ENCODE data around the gene MALSU1.
"Not testable (repeated sequence)": the region's sequence is repeated elsewhere in the genome, so short reads cannot be mapped to it uniquely, and the experiment has no call there.

MALSU1 gene

DNA sequence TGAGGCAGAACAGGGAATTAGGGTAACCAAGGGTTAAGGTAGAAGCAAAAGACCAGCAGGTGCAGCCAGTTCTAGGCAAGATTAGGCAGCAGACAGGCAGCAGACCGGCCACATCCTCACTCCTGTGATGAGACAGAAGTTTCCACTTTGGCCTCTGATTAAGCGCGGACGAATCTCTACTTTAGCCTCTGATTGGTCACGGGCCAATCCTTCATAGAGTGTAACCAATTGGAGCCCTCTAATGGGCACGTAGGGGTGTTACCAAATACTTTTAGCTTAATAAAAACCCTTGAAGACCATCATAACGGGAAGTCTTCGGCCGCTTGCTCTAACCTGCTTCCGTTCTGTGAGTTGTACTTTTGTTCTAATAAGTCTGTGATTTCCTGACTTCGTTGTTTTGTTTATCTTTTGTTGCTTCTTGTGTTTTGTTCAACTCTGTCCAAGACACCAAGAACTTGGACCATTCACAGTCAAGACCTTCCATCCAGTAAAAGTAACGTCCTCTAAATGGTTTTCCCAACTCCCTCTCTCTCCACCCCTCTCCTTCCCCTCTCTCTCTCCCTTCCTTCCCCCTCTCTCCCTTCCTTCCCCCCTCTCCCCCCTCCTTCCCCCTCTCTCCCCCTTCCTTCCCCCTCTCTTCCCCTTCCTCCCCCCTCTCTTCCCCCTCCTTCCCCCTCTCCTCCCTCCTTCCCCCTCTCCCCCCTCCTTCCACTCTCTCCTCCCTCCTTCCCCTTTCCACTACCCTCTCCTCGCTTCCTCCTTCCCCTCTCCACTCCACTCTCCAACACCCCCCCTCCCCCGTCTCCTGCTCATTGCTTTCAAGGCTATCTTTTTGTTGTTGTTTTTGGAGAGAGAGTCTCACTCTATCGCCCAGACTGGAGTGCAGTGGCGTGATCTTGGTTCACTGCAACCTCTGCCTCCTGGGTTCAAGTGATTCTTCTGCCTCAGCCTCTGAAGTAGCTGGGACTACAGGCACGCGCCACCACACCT, 13.2 kb upstream of the MALSU1 start:
- no peak for DNase-seq (ENCODE audit: low spot score)
- FAIRE-seq = no peak

GRCh38 chr7:23287612-23288011, 11.5 kb upstream of the MALSU1 start:
- DNase-seq (ENCODE audit: low spot score) = no peak
- FAIRE-seq = no peak

GRCh38 chr7:23290993-23291392, 8.1 kb upstream of the MALSU1 start:
- DNase-seq (ENCODE audit: low spot score) (no peak), FAIRE-seq (no peak)

DNA sequence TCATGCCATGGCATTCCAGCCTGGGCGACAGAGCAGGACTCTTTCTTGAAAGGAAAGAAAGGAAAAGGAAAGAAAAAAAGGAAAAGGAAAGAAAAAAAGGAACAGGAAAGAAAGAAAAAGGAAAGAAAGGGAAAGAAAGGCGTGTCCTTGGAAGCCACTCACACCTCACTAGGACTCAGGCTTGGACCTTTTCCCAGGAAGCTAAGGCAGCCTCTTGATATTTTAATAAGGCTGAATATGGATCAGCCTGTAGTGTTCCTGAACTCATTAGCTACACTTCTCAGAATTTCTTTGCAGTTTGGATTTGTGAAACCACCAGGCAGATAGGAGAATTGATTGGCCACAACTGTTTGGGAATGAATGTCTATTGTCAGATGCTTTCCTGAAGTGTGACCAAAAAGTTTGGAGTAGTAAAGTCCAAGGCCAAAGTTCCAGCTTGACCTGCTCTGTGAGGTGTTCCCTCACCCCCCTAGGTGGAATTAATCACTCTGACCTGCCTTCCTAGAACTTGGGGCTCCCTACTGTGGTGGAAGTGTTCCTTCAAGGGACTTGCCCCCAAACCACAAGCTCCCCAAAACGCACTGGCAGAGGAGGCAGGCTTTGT, 7.1 kb upstream of the MALSU1 start:
- no peak for DNase-seq (ENCODE audit: low spot score)
- no peak for FAIRE-seq

- DNase-seq (ENCODE audit: low spot score) (no peak), FAIRE-seq (no peak)
Observed at GRCh38 chr7:23292623-23293022, 6.5 kb upstream of the MALSU1 start.

GRCh38 chr7:23293500-23294073, 5.6 kb upstream of the MALSU1 start:
- no peak for DNase-seq (ENCODE audit: low spot score)

DNA sequence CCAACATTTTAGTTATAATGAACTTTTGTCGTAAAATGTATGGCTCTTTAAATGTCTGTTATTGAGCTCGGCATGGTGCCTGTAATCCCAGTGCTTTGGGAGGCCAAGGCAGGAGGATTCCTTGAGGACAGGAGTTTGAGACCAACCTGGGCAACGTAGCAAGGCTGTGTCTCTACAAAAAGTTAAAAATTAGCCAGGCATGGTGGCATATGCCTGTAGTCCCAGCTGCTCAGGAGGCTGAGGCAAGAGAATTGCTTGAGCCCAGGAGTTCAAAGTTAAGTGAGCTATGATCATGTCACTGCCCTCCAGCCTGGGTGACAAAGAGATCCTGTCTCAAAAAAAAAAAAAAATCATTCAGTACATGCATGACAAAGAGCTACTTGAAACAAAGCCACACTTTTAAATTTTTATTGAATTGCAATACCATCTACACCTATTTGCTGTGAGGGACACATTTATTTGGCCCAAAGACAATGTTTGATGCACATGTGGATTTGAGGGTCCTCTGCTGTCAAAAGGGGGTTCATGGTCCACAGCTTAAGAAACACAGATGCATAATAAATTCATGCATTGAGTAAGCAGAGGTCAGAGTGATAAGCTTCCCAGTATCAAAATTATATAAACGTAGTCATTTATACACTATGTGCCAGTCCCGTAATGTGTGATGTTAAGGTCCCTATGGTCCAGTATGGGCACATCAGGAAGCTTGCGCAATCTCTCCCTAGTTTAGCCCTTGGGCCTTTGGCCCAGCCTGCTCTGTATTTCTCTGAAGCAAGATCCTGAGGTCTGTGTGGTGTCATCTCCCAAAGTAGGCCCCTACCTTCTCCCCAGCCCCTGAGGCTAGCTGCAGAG, 4.4 kb upstream of the MALSU1 start:
- DNase-seq (ENCODE audit: low spot score) (no peak), FAIRE-seq (no peak)

More at GRCh38 chr7:23293500-23294073, 5.6 kb upstream of the MALSU1 start:
- FAIRE-seq = no peak

DNA sequence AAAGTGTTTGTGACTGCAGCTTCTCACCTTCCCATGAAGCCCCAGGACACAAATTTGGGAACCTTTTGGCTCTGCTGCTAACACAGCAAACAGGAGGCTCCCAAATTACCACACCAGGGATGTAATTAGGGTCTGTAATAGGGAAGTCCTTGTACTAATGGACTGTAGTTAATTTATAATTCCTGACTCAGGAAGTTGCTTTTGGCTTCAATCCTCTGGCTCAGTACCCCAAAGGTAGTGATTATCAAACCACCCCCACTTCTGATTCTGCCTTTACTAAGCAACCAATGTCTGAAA, 3.8 kb upstream of the MALSU1 start:
- DNase-seq (ENCODE audit: low spot score) (no peak), FAIRE-seq (no peak)

DNA sequence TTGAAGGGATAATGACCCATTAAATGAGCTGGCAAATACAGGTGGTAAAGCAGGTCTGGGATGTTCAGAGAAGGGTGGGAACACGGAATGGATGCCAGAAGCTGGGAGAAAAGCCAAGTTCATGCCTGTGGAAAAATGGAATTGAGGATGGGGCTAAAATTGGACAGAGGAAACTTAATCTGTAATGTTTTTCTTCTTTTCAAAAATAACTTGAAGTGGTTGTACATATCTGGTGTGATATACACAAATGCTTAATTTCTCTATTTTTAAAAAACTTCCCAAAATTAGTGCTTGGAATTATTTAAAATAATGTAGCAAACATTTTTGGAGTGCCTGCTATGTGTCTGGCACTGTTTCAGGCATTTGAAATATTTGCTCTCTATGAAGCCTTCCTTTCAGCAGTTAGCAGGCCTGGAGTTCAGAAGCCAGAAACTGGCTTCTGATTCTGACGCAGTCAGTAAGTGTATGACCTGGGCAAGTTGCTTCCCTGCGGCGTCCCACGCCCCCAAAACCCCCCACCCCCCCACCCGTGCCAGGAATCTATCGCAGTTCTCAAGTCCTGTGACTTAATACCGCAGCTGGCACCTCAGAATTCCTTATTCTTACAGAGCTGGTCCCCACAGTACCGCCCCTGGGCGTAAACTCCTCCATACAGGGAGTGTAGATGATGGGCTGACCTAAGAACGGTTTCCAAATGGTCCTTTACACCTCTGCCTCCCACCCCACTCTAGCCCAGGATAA, 828 bp upstream of the MALSU1 start:
- DNase-seq (ENCODE audit: low spot score) = peak; percentile 54

DNA sequence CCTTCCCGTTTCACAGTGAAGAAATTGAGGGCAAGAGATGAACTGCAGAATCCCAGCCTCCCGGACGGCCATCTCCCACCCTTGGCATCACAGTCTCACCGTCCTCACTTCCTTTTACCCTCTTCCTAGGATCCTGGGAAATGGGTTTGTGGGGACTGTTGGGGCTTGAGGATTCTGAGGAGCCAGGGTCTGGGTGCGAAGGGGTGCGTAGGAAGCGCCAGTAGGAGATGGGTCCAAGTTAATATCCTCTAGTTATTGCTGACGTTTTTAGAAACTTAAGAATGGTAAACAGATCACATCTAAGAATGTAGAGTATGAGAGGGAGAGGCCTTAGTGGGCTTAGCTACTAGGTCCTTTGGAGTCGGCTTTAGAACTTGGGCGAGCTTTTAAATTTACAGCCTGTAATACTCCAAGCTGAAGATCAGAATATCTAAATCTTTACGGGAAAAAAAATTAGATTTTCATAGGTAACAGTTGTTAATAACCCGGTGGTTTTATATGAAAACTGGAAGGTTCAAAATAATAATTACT, 696 bp downstream of the MALSU1 start:
- DNase-seq (ENCODE audit: low spot score) (no peak), FAIRE-seq (no peak)

More for the DNA sequence above, 828 bp upstream of the MALSU1 start:
- FAIRE-seq = no peak

- no peak for DNase-seq (ENCODE audit: low spot score)
- FAIRE-seq = no peak
Observed at GRCh38 chr7:23306936-23307521, 7.9 kb downstream of the MALSU1 start.

GRCh38 chr7:23308754-23309153, 9.6 kb downstream of the MALSU1 start:
- DNase-seq (ENCODE audit: low spot score) = no peak
- FAIRE-seq = no peak

GRCh38 chr7:23312141-23312540, 13.0 kb downstream of the MALSU1 start:
- FAIRE-seq; DNase-seq (ENCODE audit: low spot score): not testable (repeated sequence)

DNA sequence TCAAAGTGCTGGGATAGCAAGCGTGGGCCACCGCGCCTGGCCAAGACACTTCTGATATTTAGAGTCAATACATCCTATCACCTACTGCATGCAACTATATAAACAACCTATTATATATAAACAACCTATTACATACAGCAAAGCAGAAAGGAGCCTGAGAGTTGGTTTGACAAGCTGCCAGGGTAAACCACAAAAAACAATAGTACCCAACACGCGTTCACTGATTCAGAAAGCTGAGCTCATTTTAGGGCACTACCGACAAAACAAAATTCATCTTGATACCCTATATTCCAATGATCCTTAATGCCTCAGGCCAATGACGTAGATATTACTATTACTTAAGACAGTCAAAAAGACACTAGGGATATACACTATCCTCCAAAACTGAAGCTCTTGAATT, 16.2 kb downstream of the MALSU1 start:
- FAIRE-seq (no peak), DNase-seq (ENCODE audit: low spot score) (no peak)

- DNase-seq (ENCODE audit: low spot score) = no peak
- no peak for FAIRE-seq
Observed at GRCh38 chr7:23331132-23331531, 32.0 kb downstream of the MALSU1 start.

DNA sequence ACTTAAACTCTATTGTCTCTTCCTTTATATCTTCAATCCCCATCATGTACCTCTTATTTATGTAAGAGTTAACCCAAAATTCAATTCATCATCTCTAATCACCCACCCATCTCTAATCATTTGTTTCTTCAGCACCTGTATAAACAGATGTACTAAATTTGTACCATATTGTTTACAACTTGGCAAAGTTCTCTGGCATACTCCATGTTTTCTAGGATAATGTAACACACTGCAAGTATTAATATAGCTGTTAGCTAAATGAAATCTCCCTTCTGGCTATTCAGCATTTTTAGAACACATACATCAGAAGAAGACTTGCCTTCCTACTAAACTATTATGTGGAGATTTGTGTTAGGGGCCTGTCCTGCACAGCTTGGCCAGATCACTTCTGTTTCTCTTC, 33.1 kb downstream of the MALSU1 start:
- DNase-seq (ENCODE audit: low spot score) (no peak), FAIRE-seq (no peak)

DNA sequence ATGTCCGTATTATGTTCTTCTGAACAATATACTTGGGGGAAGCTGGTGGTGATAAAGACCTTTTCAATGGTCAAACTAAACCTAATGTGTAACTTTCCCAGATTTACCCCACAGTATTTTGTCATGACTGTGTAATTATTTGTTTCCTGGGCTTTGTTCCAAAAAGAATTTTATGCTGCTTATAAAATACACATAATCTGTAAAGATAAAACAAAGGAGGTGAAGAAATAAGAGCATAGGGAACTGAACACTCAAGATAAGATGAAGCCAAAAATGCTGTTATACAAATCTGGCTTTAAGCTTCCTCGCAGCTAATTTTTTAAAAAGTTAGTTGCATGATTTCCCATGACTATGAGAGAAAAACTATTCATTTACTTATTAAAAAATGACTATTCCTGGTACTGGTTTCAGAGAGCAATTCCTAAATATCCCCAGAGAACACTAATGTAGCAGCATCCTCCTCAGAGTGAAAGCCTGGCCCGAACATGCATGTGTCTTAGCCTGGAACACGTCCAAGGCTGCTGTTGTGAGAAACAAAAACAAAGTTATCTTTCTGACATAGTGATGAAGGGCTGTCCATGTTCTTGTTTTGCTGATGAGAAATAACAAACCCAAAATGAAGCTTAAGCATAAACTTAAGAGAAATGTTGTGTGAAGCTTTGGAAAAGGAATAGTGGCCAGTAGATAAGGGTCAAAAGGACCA, 33.9 kb downstream of the MALSU1 start:
- no peak for DNase-seq (ENCODE audit: low spot score)

DNA sequence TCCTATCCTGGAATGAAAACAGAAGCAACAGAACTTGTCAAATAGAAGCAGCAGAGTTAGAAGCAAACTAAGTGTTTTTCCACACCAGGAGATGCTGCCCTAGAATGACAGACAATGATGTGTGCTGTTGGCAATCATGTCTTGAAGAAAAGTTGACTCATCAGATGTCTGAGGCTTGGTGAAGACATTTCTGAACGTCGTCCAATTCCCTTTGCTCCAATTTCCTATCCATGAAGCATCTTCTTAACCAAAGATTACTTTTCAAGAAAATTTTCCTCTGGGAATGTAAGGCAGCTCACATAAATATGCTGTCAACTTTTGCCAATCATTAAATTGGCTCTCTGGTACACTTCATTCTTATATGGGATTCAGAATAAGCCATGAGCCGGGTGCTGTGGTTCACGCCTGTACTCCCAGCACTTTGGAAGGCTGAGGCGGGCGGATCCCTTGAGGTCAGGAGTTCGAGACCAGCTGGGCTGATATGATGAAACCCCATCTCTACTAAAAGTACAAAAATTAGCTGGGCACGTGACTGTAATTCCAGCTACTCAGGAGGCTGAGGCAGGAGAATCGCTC, 34.6 kb downstream of the MALSU1 start:
- no peak for FAIRE-seq
- DNase-seq (ENCODE audit: low spot score) = peak; percentile 72

More for the DNA sequence above, 33.9 kb downstream of the MALSU1 start:
- FAIRE-seq = no peak

DNA sequence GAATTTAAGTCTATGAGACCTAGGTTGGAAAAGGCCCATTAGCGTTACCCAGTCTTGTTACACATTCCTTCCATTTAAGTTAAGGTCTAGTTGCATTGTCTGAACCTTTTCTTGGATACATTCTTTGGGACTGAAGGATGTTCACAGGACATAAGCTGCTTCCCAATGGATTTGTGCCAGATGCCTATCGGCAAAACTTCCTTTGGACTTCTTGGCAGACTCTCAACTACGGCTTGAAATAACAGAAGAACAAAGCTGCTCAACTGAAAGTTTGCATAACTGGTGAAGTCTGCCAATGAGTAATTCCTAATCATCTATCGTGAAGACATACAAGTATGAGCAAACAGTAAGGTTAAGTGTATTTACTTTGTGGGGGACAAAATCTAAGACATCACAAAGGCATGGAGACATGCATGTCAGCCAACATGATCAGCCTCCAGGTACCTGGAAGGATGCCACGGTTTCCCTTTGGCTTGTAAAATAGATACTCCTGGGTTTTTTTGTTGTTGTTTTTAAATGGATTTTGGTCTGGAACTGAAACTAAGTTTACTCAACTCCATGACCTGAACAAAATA, 35.4 kb downstream of the MALSU1 start:
- DNase-seq (ENCODE audit: low spot score) (peak; percentile 83), FAIRE-seq (no peak)
